IPS-NIHi11 (cell line): ENCODE results near the gene AFTPH.

ENCODE experiments used
- DNase-seq: peaks from one replicate; pipeline ENCODE4 v3.0.0; 2012; ENCODE audit warnings: mixed read lengths, low spot score

The AFTPH gene

DNA sequence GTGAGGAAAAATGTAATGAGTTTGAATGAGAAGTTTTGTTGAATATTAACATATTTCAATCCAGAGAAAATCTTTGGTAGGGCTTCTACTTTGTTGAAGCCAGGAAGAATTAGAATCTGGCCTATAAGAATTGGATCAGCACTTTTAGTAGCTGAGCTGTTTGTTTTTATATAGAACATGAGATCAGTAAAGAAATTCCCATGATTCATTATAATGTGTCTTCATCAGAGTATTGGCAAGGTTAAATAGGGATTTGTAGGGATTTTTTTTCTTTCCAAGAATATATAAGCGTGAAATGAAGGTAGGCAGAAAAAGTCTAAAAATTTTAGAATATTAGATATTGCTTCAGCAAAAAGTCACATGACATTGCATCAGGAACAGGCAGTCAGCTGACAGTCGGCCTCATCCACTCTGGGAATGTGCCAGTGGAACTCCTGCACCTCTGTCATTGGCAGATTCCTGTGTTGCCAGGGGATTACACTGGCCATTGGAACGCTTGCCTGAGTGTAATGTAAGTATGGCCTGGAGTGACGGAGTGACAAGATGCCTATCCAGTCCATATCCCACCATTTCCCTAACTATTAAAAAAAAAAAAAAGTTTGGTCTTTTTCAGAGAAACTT, 69.0 kb downstream of the AFTPH start:
- DNase-seq = no peak

DNA sequence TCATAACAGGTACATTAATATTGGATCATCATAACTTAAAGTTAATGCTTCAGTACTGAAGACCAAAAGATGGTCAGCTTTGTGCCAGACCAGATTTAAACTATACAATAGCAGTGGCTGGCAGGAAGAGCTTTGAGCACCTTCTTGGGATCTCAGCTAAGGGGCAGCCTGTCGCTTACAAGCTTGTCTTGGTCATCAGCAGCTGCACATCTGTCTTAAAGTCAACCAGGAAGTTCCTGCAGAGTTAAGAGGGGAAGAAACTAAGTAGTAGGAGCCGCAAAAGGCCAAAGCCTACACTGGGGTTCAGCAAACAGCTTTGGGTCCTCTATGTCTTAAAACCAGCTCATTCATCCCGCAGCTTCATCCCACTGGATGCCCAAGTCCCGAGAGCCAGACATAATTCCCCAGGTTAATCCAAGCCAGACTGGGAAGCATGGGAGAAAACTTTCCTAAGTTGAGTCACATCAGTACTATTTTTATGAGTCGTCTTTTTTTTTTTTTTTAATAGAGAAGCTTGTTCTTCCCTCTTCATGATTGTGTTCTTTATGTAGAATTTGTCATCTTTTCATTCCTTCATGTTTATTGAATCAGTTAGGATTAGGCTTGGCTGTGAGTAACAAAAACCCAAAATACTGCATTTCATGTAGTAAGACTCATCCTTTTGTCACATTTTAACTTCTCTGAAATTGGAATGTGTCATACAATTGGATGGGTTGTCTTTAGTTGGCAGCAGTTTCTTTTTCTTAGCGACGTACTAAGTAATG, 70.3 kb downstream of the AFTPH start:
- no peak for DNase-seq

DNA sequence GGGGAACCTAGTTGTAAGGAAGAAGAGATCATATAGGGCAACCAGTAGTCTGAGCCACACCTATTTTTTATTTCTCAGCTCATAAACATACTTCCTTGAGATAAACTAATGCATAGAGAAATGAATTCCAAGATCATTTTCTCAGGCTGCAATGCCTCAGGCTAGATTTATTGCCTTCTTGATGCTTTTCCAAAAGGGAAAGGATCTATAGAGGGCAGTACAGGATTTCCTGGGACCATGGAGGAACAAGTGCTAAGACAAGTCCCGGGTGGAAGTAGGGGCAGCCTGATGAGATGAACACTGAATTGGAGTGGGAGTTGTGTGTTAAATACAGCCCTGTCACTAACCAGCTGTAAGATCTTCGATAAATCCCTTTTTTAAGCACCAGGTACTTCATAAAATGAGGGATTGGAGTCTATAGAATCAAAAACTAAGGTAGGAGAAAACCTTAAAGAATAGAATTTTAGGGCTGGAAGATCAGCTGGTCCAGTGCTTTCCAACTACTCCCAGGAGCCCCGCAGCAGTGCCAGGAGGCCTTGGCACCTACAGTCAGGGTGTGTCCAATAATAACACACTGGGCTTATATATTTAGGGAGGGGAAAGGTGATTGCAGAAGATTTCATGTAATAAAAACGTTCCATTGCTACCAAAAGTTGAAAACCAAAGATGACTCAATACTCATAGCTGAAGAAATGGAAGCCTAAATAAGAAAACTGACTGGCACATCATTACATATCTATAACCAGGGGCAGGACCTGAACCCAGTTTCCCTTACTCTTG, 71.5 kb downstream of the AFTPH start:
- peak; percentile 32 for DNase-seq

DNA sequence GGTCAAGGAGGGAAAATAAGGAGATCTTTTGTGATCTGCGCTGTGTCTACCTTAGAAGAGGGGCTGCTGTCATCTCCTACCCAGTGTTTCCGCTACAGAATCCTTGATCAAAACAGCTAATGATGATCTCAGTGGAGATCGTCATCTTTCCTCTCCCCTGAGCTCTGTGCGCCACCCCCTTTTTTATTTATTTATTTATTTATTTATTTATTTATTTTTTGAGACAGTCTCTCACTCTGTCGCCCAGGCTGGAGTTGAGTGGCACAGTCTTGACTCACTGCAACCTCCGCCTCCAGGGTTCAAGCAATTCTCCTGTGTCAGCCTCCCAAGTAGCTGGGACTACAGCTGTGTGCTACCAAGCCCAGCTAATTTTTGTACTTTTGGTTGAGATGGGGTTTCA, 74.1 kb downstream of the AFTPH start:
- no peak for DNase-seq

DNA sequence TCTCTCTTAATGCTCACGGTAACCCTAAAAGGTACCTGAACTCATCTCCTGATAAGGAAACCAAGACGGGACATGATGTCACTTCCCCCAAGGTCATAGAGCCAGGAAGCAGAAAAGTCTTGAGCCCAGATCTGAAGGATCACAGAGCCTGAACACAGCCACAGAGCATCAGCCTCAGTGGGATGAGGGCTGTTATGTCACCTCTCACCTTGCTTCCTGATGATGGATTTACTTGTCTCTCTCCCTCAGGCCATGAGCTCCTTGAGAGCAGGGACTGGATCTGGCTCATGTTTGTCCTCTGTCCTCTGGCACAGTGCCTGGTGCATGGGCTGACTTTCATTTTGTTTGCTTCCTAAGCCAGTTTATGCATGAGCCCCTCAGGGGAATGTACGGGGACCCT, 75.3 kb downstream of the AFTPH start:
- DNase-seq = no peak

DNA sequence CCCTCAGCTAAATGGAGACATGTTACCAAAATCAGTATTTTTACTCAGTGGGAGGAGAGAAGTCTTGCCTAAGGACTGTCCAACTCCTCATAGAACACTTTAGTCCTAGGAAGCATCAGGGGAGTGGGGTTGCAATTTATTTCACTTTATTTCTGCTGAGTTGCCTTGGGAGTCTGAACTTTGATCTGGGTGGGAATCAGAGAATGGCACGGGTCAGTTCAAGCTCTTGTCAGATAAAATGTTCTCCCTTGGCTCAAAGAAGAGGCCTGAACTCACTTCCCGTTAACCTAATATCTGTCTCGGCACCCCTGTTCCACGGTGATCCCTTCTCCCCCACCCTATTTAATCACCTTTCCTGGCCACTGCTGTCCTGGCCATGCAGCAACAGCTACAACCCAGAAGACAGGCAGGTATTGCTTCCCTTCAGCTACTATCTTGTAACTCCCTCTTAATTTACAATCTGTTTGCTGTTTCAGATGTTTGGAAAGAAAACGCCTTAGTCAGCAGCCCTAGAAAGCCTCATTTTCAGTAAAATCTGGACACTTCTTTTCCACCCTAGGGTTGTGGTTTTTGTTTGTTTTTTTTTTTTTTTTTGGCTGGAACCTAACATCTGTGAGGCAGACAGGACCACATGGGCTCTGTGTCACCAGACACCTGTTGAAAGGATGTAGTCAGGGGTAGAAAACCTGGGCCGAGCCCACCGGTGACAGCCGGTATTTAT, 77.1 kb downstream of the AFTPH start:
- no peak for DNase-seq

DNA sequence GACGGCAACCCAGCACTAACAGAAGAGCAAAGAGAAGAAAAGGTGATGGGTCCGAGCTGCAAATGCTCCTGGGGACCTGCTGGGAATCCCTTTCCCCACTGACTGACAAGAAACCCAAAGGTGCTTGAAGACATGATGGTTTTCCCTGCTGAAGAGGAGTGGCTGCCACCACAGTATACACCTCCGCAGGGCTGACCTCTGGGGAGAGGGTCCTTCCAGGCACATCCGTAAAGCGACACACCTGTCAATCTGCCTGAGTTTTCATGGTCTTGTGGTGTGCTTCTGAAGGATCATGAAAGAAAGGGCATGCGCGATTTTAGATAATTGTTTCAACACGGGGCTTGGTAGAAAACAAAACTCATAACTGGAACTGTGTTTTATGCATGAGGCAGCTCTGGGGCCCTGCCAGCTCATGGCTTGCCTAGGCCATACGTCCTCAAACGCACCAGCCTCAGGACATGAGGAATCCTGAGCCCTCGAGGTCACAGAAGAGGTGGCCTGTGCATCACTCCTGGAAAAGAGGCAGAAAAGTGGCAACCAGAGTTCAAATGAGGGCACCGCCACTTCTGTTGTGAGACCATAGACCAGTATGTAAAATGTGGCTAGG, 77.8 kb downstream of the AFTPH start:
- no peak for DNase-seq

DNA sequence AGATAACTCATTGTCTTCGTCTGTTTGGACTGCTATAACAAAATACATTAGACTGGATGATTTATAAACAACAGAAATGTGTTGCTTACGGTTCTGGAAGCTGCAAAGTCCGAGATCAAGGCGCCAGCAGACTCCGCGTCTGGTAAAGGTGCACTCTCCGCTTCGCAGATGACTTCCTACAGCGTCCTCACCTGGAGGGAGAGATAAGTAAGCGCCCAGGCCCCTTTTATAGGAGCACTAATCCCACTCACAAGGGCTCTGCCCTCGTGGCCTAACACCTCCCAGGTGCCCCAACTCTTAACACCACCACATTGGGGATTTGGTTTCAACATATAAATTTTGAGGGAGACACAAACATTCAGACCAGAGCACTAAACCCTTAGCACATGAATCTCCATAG, 78.3 kb downstream of the AFTPH start:
- DNase-seq = no peak

DNA sequence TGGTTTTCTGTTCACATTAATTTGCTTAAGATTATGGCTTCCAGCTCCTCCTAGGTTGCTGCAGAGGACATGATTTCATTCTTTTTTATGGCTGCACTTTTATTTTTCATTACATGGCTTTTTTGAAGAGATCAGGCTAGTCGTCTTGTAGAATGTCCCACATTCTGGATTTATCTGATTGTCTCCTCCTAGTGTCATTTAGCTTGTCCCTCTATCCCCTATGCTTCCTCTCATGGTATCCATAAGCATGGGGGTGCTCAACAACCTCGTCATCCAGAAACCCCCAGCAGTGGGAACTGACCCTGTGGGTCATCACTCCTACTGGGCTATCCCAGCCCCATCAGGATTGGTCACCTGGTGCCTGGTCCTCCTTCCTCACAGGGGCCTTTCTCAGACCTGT, 80.0 kb downstream of the AFTPH start:
- no peak for DNase-seq

DNA sequence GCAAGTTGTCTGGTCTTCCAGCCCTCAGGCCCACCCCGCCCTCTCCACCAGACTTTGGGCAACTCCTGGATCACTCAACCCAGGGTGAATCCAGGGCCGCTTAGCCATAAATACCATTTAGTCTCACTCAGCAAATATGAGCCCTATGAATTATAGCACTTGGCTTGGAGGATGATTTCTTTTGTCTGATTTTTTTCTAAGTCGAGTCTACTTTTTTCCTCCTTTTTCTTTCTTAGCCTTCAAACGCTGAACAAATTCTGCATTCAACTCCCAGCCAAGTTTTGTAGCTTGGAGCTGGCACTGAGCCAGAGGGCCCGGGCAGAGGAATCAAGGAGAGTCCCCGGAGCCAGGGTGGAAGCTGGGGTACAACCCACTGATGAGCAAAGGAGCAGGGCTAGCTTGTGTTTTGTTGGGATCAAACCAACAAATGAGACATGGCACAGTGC, 80.9 kb downstream of the AFTPH start:
- DNase-seq = no peak

DNA sequence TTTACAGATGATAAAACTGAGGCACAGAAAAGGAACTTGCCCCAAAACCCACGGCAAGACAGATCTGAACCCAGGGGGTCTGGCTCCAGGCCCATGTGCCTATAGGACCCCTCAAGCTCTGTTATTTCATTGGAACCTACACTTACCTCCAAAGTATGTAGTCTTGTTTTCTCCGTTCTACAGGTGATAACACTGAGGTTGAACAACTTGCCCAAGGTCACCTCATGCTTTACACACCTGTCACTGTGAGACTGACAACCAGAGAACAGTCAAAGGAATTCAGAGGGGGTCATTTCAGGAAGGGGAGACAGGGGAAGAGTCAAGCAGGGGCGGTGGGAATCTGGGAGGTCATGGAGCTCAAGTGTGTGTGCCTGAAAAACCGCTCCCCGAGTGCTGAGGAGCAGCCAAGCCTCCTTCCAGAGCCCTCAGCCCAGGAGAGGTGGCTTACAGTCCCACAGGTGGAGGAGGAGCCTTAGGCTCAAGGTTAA, 81.9 kb downstream of the AFTPH start:
- no peak for DNase-seq

DNA sequence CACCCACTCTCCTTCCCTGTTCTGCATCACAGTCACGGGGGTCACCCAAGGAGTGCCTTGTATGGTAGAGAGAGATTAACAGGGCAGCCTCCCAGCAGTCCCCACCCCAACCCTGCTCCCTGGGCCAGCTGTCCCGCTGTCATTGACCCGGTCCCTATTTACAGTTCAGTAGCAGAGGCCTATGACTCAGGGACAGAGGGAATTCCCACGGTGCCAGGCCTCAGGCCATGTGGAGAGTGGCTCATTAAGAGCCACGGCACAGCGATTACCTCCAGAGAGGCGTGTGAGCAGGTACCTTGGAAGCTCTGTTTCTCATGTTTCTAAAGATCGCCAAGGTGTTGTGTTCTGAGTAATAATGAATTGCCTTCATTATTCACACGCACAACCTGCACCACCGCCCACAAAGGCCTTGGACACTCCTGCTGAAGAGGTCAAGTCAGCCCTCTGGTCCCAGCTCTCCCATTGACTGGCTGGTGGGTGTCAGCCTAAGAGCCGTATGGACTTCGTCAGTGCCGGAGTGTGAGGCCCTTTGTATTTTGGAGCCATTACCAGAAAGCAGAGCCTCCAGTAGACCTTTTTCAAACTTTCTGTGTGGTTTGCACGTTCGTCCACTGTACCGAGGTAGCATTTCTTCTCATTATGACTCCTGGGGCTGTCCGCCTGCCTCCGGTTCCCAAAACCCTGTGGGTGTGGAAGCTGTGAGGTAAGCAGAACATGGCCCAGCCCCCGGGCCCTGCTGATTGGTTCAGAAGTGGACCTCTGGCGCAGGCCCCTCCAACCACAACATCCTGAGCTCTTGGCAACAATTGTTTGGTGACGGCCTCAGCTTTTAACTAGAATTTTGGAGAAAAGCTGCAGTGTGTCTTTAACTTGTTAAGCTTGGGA, 82.6 kb downstream of the AFTPH start:
- peak; percentile 90 for DNase-seq

DNA sequence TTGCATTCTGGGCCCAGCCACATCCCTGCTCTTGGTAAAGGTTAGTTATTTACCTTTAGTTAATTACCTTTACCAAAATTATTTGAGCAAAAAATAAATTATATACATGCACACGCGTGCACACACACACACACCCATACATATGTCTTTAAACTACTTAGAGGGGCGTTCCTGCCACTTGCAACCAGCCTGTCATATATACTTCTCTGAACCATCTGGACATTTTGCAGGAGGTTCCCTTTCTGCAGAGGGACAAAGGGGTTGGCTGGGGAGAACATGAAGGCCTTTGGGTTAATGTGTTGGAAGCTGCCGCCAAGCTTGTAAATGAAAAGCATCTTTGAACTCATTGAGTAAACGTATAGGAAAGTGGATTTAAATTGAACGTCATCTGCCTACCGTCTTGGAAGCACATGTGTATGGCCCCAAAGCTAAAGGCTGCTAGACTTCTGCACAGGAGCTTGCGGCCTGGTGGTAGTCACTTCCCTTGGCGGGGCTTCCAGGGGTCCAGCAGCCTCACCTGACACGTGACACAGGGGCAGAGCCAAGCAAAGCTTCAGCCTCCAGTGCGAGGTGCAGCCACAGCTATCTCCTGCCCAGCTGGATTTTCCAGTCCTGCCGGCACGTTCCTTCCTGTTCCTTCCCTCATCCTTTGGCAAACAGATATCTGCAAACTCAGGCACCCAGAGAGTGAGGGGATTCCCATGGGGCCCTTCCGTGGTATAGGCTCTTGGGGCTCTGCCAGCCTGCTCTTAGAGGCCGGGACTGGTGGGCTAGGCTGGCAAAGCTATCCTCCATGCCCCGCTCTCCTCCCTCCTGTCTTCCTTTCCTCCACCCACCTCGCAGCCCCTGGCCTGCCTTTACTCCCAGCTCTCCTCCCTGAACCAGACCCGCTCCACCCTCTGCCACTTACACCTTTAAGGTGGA, 83.5 kb downstream of the AFTPH start:
- DNase-seq = no peak

DNA sequence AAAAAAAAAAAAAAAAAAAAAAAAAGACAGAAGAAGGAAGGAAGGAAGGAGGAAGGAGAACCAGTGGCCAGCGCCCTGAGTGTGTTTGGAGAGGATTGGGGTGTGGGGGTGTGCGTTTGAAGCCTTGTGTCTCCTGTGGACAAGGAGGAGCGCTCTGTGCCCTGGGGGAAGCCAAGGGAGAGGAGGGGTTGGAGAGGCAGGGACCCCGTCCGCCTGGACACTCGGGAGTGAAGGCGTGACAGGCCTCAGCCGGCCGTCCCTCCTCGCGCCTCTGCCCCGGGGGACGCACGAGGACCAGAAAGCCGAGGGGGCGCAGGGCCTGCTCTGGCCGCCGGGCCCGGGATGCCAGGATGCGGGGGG, 84.7 kb downstream of the AFTPH start:
- no peak for DNase-seq

DNA sequence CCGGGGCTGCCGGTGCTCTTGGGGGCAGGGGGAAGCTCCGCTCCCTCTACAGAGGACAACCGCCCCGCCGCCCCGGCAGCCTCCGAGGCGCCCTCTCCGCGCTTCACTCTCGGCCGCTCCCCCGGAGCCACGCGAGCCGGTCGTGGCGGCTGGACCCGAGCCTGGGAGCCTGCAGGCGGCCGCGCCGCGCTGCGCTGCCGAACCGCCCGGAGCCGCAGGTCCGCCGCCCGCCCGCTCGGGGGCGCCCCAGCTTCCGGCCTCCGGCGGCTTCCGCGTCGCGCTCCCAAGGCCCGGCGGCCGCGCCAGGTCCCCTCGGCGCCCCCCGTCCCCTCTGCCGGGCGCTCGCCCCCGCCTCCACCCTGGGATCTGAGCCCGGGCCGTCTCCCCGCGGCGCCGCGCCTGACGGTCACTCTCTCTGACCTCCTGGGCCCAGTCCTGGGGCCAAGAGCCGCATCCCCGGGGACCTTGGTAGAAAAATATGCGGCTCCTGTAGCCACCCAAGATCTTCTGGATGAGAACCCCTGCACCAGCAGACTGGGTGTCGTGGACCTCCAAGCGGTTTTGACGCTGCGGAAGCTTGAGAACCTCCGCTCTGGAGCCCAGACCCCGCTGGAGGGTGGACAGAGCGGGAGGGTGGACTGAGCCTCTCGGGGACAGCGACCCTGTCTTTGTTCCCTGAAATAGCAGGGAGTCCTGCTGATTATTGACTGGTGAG, 85.3 kb downstream of the AFTPH start:
- peak; percentile 97 for DNase-seq

DNA sequence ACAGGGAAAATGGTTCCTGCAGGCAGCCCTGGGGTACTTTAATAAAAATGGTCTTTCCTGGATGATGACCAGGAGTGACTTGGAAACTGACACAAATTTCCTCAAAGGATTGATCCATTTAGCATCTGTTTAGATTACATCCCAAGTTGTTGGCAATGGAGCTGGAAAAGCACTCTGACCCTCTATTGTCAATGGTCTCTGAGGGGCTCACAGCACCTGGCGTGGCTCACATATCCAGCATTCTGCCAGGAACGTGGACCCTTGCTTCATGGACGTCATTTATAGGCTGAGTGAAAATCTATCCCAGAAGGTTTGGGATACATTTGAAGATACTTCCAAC, 85.8 kb downstream of the AFTPH start:
- no peak for DNase-seq

DNA sequence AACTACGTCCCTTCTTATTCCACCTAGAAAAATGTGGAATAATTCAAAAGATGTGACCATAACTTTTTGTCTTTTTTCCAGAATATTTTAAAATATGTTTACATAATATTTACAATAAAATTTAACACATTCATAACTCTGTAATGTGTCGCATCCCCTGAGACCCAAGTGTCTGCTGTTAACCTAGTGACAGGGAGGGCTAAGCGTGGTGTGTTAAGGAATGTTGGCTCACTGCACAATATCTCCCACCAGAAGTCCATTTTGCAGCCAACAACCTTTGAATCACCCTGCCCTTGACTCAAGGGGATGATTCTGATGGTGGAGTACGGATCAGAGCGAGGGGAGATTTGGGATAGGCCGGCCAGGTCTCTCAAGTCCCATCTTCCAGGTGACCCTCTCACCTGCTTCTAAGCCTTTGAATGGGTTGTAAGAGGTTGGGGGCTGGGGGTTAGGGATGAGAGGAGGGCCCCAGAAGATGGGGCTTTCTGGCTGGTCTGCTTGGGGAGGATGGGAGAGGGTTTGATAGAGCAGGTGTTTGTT, 86.3 kb downstream of the AFTPH start:
- no peak for DNase-seq

DNA sequence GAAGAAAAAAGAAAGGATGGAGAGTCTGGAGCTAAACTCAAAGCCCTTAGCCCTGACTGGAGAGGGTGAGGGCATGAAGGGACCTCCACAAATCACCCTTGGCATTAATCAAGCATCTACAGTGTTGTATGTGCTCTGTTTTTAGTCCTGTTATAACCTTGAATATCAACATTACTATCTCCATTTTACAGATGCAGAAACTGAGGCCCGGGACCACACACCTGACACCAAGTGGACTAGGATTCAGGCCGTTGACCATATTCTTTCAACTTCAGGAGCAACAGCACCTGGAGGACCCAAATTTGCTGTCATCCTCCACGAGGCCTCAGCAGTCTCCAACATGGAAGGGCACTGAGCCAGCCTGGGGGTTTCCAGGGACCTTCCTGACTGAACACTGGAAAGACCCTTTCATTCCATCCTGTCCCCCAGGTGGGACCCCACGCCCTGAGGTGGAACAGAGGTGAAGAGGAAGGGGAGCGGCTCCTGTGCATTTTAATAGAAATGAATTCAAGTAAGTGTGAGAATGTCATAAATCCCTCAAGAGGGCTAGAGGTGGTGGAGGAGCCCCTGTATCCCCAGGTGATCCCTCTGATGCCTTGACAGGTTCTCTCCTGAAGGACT, 88.6 kb downstream of the AFTPH start:
- DNase-seq = no peak

DNA sequence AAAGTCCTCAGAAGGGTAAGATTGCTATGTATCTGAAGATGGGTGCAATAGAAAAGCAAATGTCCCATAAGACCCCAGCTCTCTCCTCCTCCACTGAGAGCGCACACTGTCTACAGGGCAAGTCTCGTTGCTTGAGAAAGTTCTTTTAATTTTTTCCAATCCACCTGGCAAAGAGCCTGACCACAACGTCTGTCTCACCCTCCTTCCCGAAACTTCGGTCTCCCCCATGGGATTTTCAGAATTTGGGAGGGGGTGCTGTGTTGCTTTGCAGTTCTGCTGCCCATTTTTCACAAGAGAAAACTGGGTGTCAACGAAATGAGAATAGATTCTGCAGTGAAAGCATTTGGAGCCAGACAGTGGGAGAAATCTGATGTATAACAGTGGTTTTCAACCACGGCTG, 89.1 kb downstream of the AFTPH start:
- DNase-seq = no peak
